Stimulated activated CD4-positive, alpha-beta T cell treated with anti-CD3 and anti-CD28 coated beads, Interleukin-1b, Interleukin-23, amount 100 ng/mL, for 24 hours (primary cell): Measurements from ENCODE around the gene SGIP1.

ENCODE experiments used
- DNase-seq, 4 experiments: peaks; one replicate each; pipeline ENCODE4 v3.0.0-alpha.2; 2020; ENCODE audit warnings: low read depth in 4 of 4, low spot score in 1 of 4

Gene SGIP1

DNA sequence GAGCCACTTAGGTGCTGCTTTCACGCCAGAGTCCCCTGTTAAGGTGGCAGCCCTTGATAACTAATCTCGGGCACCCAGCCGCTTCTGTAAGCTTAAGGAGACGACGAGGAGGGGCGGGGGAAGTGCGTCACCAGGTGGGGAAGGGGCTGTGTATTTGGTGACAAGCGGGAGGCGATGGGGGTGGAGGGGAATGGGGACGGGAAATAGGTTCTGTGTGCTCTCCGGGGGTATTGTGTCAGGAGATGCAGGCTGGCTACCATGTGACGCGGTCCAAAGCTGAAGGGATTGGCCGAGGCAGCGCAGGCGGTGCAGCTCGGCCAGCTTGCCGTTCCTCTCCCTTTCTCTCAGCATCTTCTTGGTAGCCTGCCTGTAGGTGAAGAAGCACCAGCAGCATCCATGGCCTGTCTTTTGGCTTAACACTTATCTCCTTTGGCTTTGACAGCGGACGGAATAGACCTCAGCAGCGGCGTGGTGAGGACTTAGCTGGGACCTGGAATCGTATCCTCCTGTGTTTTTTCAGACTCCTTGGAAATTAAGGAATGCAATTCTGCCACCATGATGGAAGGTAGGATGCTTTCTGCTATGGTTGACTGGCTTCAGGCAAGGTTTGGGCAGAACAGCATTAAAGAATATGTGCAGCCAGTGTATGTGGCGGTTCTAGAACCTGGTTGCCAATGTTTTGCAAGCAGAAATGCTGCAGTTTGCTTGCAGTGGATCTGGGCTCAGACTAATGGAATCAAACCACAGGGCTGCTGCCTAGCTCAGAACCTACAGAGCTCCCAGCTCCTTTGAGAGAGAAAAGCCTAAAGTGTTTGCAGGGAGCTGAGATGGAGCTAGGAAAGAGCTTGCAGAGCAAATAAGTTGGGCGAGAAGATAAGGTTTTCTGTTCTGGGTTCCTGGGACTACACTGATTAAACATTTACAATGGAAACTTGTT lies at the start of gene SGIP1:
Gene SGIP1 (plus strand): TSS at position 350 of the 937 bp plus-strand sequence. CDS start 206 bp downstream, at position 556.
- DNase-seq: no peak

DNA sequence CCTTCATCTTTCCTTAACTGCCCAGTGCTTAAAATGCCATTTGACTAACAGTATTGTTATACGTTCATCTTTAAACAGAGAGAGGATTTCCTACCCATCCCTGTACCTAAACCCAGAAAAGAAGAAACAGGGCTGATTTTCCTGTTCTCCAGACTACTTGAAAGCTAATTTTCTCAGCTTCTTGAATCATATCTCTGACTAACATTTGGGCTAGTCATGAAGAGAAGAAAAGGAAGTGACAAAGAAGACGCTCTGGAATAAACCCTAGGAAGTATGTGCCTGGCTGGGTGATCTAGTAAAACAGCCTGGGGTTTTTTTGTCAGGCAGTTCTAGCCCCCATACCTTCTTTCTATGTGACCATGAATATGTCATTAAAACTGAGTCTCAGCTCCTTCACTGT lies 44.8 kb upstream of the SGIP1 start:
- DNase-seq: no peak

DNA sequence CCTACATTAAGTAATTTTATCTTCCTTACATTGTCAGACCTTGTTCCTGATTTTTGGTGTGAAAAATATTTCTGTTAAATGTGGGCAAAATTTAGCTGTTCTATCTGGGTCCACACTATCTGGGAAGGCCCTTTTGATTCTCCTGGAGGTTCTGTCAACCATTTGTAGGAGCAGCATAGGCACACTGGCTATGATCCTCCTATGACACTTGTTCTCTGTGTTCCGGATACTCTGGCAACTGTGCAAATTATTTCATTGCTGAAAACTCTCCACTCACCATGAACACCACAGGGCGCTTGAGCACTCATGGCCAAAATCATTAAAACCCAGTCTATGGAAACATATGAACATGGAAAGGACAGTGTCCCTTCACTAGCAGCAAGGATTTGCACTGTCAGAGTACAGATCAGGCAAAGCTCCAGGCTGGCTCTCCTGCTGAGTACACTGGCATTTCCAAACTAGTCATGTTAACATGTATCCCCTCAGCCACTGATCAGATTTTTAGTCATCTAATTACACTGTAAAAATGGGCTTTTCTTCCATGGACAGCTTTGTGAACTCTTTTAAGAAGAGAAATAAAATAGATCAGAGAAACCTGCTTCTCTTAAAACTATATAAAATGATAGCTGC lies 43.9 kb upstream of the SGIP1 start:
- no peak for DNase-seq

DNA sequence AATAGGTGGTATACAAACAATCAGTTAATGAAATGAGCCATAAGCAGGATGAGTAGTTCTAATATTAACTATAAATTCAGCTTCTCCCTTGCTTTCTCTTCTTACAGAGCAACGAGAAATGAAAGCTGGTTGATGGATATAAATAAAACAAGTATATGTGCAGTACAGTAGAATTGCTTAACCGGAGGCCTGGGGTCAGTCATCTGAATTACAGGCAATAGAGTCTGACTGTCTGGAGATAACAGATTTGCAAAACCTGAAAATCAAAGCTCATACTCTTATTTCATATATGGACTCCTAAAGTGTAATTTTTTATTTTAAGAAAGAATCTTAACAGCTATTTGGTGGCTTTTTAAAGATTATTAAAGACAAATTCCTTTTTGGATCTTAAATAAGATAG lies 43.1 kb upstream of the SGIP1 start:
- DNase-seq: no peak

GRCh38 chr1:66492424-66492823 lies 41.5 kb upstream of the SGIP1 start:
- DNase-seq: no peak

DNA sequence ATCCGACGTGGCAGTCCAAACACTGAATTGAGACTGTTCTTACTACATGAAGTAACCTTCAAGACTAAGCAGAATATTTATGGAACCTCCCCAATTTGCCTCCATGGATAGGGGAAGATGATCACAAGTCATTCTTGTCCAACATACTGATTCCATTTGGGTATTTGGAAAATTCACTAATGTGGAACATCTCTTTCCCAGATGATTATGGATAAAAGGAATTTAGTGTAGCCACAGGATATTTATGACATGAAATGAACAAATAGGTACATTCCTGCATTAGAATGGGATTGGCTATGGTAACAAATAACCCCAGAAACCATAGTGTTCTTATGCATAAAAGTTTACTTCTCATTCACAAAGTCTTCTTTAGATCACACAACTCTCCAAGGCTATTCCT lies 40.2 kb upstream of the SGIP1 start:
- no peak for DNase-seq

DNA sequence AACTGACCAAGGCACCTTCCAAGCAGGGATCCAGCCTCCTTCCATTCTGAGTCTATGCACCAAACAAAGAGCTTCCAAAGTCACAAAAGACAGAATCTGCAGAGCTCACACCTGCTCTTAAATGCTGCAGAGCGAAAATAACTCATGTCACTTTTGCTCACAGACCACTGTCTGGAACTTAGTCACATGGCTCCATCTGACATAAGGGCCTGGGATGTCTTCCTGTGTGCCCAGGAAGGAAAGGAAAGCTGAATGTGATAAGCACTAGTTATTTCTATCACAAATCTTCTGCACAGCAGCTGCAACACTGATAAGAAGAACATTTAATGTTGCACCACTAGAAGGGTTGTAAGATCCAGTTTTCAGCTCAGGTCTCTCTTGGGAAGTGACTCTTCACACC lies 39.5 kb upstream of the SGIP1 start:
- DNase-seq: no peak

DNA sequence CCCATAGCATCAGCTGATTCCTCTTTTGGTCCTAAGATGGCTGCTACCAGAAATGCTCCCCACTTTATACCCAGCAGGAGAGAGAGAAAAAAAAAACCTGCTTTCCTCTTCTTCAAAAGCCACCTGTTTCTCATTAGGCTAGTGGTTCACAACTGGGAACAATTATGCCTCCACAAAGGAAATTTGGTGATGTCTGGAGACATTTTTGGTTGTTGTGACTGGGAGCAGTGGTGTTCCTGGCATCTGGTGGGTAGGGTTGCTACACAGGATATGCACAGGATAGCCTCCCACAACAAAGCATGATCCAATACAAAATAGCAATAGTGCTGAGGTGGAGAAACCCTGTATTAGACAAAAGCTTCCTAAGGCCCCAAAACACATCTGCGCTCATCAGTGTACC lies 38.5 kb upstream of the SGIP1 start:
- no peak for DNase-seq

DNA sequence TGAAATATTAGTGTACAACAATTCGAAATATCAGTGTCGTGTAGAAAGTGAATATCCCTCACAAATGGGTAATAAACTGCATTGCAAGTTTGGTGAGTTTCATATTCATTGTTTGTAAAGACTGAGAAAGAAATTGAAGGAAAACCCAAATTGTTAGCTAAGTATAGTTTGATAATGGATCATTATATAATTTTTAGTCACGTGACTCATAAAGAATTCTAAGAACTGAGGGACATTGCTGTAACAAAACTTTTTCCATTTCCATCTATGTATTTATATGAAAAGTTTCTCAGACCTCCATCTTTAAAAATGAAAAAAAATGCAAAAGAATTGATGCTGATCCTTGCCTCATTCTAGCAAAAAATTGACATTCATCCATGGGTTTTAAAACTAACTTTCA lies 36.0 kb upstream of the SGIP1 start:
- no peak for DNase-seq

GRCh38 chr1:66500301-66500700 lies 33.7 kb upstream of the SGIP1 start:
- DNase-seq: no peak

- DNase-seq: no peak
These were observed 31.9 kb upstream of the SGIP1 start for GRCh38 chr1:66502086-66502485.

- DNase-seq: peak in 3 of 4 experiments; percentile 3 to 6 (median 4)
These were observed 30.0 kb upstream of the SGIP1 start for GRCh38 chr1:66503841-66504470.

- no peak for DNase-seq
These were observed 28.1 kb upstream of the SGIP1 start for GRCh38 chr1:66505671-66506392.

- no peak for DNase-seq
These were observed 27.6 kb upstream of the SGIP1 start for GRCh38 chr1:66506393-66506687.

- DNase-seq: no peak
These were observed 27.0 kb upstream of the SGIP1 start for GRCh38 chr1:66506991-66507390.

- DNase-seq: no peak
These were observed 23.5 kb upstream of the SGIP1 start for GRCh38 chr1:66510407-66510806.

DNA sequence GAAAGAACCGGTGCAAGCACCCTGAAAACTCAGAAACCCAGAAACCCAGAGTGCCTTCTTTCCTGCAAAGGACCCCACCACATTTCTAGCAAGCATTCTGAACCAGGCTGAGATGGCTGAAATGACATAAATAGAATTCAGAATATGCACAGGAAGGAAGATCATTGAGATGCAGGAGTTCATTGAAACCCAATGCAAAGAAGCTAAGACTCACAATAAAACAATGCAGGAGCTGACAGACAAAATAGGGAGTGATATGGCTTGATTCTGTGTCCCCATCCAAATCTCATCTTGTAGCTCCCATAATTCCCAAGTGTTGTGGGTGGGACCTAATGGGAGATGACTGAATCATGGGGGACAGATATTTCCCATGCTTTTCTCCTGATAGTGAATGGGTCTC lies 22.8 kb upstream of the SGIP1 start:
- no peak for DNase-seq

DNA sequence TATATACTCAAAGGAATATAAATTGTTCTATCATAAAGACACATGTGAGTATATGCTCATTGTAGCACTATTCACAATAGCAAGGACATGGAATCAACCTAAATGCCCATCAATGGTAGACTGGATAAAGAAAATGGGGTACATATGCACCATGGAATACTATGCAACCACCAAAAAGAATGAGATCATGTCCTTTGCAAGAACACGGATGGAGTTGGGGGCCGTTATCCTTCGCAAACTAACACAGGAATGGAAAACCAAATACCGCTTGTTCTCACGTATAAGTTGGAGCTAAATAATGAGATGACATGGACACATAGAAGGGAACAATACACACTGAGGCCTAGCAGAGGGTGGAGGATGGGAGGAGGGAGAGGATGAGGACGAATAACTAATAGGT lies 16.0 kb upstream of the SGIP1 start:
- no peak for DNase-seq

DNA sequence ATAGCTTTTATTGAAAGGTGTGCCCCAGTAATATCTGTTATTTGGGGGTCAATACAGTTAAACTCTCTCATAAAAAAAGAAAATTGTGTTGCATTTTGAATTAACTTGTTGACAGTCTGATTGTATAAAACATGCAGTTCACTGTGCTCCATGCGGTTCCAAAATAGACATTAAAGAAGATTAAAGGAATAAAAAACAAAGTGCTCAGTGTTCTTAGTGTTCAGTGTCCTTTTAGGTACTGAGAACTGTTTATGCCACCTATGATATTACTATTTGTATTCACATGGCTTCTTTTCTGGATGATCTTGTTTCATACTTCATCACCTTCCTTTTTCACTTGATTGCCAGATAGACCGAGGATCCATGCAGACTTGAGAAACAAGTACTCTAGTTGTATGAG lies 15.3 kb upstream of the SGIP1 start:
- DNase-seq: no peak

DNA sequence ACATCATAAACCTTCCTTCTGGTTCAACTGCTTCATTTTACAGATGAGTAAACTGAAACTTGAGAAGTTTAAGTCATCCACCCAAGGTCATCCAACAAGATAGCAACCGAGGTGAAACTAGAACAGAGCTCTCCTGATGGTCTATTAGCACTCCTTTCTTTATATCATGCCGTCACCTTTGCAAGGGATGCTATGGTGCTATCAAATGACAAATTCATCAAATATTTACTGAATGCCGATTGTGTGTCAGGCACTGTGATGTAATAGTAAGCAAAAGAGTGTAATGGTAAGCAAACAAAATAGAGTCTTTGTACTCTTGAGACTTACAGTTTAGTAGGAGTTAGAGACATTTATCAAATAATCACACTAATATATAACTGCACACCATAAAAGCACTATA lies 14.0 kb upstream of the SGIP1 start:
- DNase-seq: no peak

DNA sequence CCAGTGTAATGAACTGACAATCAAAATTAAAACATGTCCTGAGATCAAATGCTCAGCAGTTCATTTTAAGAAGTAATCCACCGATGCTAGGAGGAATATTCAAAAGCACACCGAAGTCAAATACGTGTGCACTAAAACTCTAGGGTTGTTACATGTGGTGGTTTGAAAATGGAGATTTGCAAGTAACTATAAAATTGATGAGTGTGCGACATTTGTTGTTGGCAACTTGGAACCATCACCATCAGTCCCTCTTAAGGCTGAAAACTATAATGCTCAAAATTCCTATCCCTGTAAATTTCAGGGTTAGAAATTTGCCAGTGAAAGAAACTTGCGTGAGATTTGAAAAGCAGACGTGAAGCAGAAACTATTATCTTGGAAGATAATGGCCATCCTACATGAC lies 13.3 kb upstream of the SGIP1 start:
- DNase-seq: no peak
